Gastroesophageal sphincter (tissue), 4 donors: ENCODE measurements around the gene DNAH8. TPM values are rescaled to one million over a fixed set of nuclear protein-coding genes. Genes with fewer than 3 reads are reported as not detected.

Experiments used
- ATAC-seq: fragments of 150-250 bp; one replicate; pipeline ENCODE4 v1.9.1; 2016; ENCODE audit warnings: mild to moderate bottlenecking, moderate library complexity
- H3K27ac ChIP-seq, 4 donors: fragments of 200-600 bp; sonication (generic) in 3 of 4; 1 replicate in 3 of 4; 2 replicates in 1 of 4; pipeline ENCODE4 v1.5.1; 2016 to 2019
- H3K27me3 ChIP-seq: fragments of 200-600 bp; sonication (generic); one replicate; pipeline ENCODE4 v1.5.1; 2019
- H3K36me3 ChIP-seq, 2 donors: fragments of 200-600 bp; sonication (generic); one replicate each; pipeline ENCODE4 v1.5.1; 2019; ENCODE audit warnings: control low read depth in 1 of 2
- H3K4me1 ChIP-seq, 3 donors: fragments of 200-600 bp; sonication (generic); 1 replicate in 2 of 3; 2 replicates in 1 of 3; pipeline ENCODE4 v1.5.1; 2016 to 2019; ENCODE audit warnings: control low read depth in 2 of 3
- H3K4me3 ChIP-seq, 2 donors: fragments of 200-600 bp; sonication (generic); one replicate each; pipeline ENCODE4 v1.5.1; 2019; ENCODE audit warnings: mild to moderate bottlenecking in 1 of 2, moderate library complexity in 1 of 2
- H3K9me3 ChIP-seq, 3 donors: fragments of 200-600 bp; sonication (generic); one replicate each; pipeline ENCODE4 v1.5.1; 2017 to 2019; ENCODE audit warnings: control low read depth in 2 of 3
- CTCF ChIP-seq, 4 experiments: fragments of 200-600 bp in 2 of 4; fragments of 450-650 bp in 2 of 4; sonication (generic) in 1 of 4; IDR thresholded peaks; one replicate each; pipeline ENCODE4 v1.5.1; 2017 to 2019; ENCODE audit warnings: antibody characterized with exemption in 4 of 4, mild to moderate bottlenecking in 2 of 4, moderate library complexity in 2 of 4
- EP300 ChIP-seq: sonication (generic); formaldehyde crosslinking; IDR thresholded peaks from one replicate; pipeline ENCODE4 v1.6.1; 2017; ENCODE audit warnings: antibody characterized with exemption, mild to moderate bottlenecking
- POLR2A ChIP-seq, 2 donors: fragments of 450-650 bp; IDR thresholded peaks; one replicate each; pipeline ENCODE4 v1.6.1; 2017; ENCODE audit warnings: antibody characterized with exemption in 2 of 2, mild to moderate bottlenecking in 2 of 2, moderate library complexity in 1 of 2
- POLR2AphosphoS5 ChIP-seq: sonication (generic); formaldehyde crosslinking; IDR thresholded peaks from one replicate; pipeline ENCODE4 v1.6.1; 2017; ENCODE audit warnings: antibody characterized with exemption
- WGBS, 2 donors: methylation state at CpG; one replicate each; pipeline ENCODE4 v1.1.5; 2018; ENCODE audit warnings: low coverage in 1 of 2; 5-methylcytosine and 5-hydroxymethylcytosine counted together
- total RNA-seq, 4 donors: library from RNA; depleted of rRNA; stranded (reverse); fragments of >200 nt; gene quantifications; one replicate each; pipeline ENCODE4 v1.1.0, GENCODE V29; 2016

Gene DNAH8
- total RNA-seq, 4 donors from 2014 or later: not detected

DNA sequence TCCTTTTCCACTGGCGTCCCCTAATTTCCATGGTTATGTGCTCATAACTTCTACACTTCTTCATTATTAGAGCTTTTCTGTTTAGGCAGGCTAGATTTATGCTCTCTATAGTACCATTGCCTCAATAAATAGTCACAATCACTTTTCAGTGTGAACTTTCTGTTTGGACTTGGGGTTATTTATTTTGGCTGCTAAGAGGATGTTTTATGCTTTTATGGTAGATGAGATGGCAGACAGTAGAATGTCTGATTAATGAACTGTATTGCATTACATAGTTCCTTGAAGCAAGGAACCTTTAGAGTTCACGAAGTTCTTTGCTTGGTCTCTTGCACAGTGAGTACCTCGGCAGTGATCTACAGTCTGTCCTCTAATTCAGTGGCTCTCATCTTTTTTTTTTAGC lies 6.9 kb downstream of the DNAH8 start:
- no peaks in the 10 kb centered on the region for H3K9me3 ChIP-seq
- H3K4me3 ChIP-seq: no peak overlapping the region
- peaks cover 21% of the 10 kb centered on the region for H3K27me3 ChIP-seq
- H3K27ac ChIP-seq: no peak overlapping the region
- no peaks in the 10 kb centered on the region for H3K36me3 ChIP-seq
- no peaks in the 10 kb centered on the region for H3K4me1 ChIP-seq
- TF ChIP-seq CTCF (IDR thresholded peaks at IDR 0.05) (no peak), POLR2A (IDR thresholded peaks at IDR 0.05) (no peak), POLR2AphosphoS5 (no peak), EP300 (no peak)
- ATAC-seq: no peak
- WGBS, 2 donors: 50 to 70% methylated on average over 1 to 2 of the region's 3 CpGs

- Histone ChIP-seq H3K36me3 (no peaks in the 10 kb centered on the region), H3K4me1 (no peaks in the 10 kb centered on the region), H3K27ac (no peak overlapping the region), H3K4me3 (no peak overlapping the region), H3K27me3 (peaks cover 18% of the 10 kb centered on the region), H3K9me3 (no peaks in the 10 kb centered on the region)
- 86 to 89% methylated on average over 18 to 20 of the region's 26 CpGs for WGBS, 2 donors
- TF ChIP-seq POLR2A (IDR thresholded peaks at IDR 0.05) (no peak), POLR2AphosphoS5 (no peak), CTCF (IDR thresholded peaks at IDR 0.05) (no peak), EP300 (no peak)
- ATAC-seq: no peak
Measured at GRCh38 chr6:38722727-38723334, 7.7 kb downstream of the DNAH8 start.

DNA sequence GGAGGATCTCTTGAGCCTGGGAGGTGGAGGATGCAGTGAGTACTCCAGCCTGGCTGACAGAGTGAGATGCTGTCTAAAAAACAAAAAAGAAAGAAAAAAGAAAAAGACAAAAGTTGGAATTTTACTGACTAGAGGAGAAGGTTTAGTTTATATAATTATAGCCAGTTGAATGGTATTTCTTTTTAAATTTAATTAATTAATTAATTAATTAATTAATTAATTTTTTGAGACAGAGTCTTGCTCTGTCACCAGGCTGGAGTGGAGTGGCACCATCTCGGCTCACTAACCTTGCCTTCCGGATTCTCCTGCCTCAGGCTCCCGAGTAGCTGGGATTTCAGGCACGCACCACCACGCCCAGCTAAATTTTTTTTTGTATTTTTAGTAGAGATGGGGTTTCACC lies 8.7 kb downstream of the DNAH8 start:
- WGBS, 2 donors: 86 to 100% methylated on average over 5 of the region's 5 CpGs
- H3K4me1 ChIP-seq: no peaks in the 10 kb centered on the region
- no peaks in the 10 kb centered on the region for H3K9me3 ChIP-seq
- H3K36me3 ChIP-seq: no peaks in the 10 kb centered on the region
- no peak overlapping the region for H3K27ac ChIP-seq
- TF ChIP-seq POLR2A (IDR thresholded peaks at IDR 0.05) (no peak), CTCF (IDR thresholded peaks at IDR 0.05) (no peak), EP300 (no peak), POLR2AphosphoS5 (no peak)
- ATAC-seq: no peak
- H3K27me3 ChIP-seq: peaks cover 18% of the 10 kb centered on the region
- no peak overlapping the region for H3K4me3 ChIP-seq

GRCh38 chr6:38724343-38724742 lies 9.2 kb downstream of the DNAH8 start:
- H3K4me1 ChIP-seq: no peaks in the 10 kb centered on the region
- no peak overlapping the region for H3K27ac ChIP-seq
- no peak for TF ChIP-seq POLR2A (IDR thresholded peaks at IDR 0.05)
- no peak for TF ChIP-seq EP300
- TF ChIP-seq CTCF (IDR thresholded peaks at IDR 0.05): no peak
- no peak for TF ChIP-seq POLR2AphosphoS5
- no peaks in the 10 kb centered on the region for H3K36me3 ChIP-seq
- H3K27me3 ChIP-seq: peaks cover 14% of the 10 kb centered on the region
- ATAC-seq: no peak
- 63 to 79% methylated on average over 5 of the region's 5 CpGs for WGBS, 2 donors
- H3K9me3 ChIP-seq: no peaks in the 10 kb centered on the region
- no peak overlapping the region for H3K4me3 ChIP-seq

DNA sequence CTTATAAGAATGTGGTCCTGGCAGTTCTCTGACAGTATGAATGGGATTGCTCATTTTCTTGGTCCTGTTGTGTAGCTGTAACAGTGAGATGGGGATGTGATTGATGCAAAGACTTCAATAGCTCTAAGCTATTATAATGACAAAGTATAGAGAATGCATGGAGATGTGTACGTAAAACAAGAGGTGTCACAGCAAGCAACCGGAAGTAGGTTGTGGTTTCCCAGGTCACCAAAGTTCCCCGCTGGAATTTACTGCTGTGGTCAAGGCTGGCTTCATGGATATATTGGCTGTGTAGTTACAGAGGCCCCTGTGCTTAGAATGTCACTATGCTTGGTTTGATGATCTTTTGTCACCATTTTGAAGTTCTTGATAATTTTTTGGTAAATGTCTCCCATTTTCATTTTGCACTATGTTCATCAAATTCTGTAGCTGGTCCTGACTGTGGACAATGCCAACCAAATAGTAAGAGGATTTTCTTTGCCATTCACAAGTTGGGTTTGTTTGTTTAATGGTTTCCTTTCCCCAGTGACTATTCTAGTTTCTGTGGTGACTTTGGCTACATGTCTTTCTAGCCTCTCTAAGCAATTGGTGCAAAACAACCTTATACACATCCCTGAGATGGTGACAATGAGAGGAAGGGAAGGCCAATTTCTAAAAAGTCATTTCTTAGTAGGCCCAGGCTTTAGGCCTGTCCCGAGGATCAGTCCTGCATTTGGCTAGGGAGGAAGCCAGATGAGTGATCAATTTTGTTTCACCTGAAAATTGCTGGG lies 10.5 kb downstream of the DNAH8 start:
- H3K27me3 ChIP-seq: peaks cover 1% of the 10 kb centered on the region
- H3K4me3 ChIP-seq: no peak overlapping the region
- H3K4me1 ChIP-seq: peaks cover 0 to 6% (median 0%) of the 10 kb centered on the region in 3 donors
- ATAC-seq: no peak
- H3K27ac ChIP-seq: no peak overlapping the region
- 73 to 86% methylated on average over 3 to 4 of the region's 4 CpGs for WGBS, 2 donors
- H3K36me3 ChIP-seq: no peaks in the 10 kb centered on the region
- no peak for TF ChIP-seq CTCF (IDR thresholded peaks at IDR 0.05)
- TF ChIP-seq POLR2A (IDR thresholded peaks at IDR 0.05): no peak
- no peak for TF ChIP-seq POLR2AphosphoS5
- TF ChIP-seq EP300: no peak
- H3K9me3 ChIP-seq: no peaks in the 10 kb centered on the region
